Esophagus squamous epithelium (tissue), 4 donors: ENCODE data around the gene PLK3.
"Not testable (repeated sequence)": the region's sequence is repeated elsewhere in the genome, so short reads cannot be mapped to it uniquely, and the experiment has no call there.

ENCODE experiments used
- CTCF ChIP-seq, 6 experiments: fragments of 450-650 bp in 4 of 6; fragments of 200-600 bp in 2 of 6; sonication (generic) in 2 of 6; IDR thresholded peaks; one replicate each; pipeline ENCODE4 v1.5.1; 2016 to 2019; ENCODE audit warnings: antibody characterized with exemption in 6 of 6, mild to moderate bottlenecking in 4 of 6, moderate library complexity in 4 of 6
- POLR2A ChIP-seq, 4 donors: fragments of 450-650 bp; IDR thresholded peaks; one replicate each; pipeline ENCODE4 v1.6.1; 2017; ENCODE audit warnings: antibody characterized with exemption in 4 of 4, mild to moderate bottlenecking in 4 of 4, moderate library complexity in 3 of 4

- TF ChIP-seq POLR2A, CTCF (IDR thresholded peaks at IDR 0.05): not testable (repeated sequence)
Measured at GRCh38 chr1:44824392-44824791, 24.2 kb downstream of the PLK3 start.
